Subcutaneous adipose tissue (tissue), 4 donors: ENCODE results near the gene TMEM14A. TPM values are rescaled to one million over a fixed set of nuclear protein-coding genes. Genes with fewer than 3 reads are reported as not detected.

Experiments used
- CTCF ChIP-seq: fragments of 450-650 bp; IDR thresholded peaks from one replicate; pipeline ENCODE4 v1.5.1; 2016; ENCODE audit warnings: low read depth, mild to moderate bottlenecking, control low read depth, antibody characterized with exemption, moderate library complexity
- total RNA-seq, 4 donors: library from RNA; depleted of rRNA; stranded (reverse); fragments of >200 nt; gene quantifications; one replicate each; pipeline ENCODE4 v1.1.0, GENCODE V29; 2016

TMEM14A gene
- total RNA-seq, 4 donors from 2014 or later, result 12.6 to 26.9 (median 19.7) TPM

DNA sequence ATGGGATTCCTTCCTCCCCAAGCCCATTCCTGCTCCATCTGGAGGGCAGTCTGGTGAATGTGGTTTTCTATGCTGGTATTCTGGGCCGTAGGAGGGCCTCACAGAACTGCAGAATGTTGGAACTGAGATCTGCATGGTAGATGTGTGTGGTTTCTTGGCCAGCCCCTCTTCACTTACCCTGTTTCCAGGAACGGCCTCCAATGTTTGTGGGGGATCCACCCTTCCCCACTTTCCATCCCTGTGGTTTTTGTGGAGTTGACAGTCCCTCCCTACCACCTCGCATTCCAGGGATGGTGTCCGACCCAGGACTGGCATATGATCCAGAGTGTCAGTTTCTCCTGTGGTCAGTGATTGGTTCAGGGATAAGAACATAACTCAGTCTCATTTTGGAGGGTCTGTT lies 26.7 kb upstream of the TMEM14A start:
- TF ChIP-seq CTCF, result no peak

GRCh38 chr6:52645976-52646375 lies 24.9 kb upstream of the TMEM14A start:
- no peak for TF ChIP-seq CTCF

DNA sequence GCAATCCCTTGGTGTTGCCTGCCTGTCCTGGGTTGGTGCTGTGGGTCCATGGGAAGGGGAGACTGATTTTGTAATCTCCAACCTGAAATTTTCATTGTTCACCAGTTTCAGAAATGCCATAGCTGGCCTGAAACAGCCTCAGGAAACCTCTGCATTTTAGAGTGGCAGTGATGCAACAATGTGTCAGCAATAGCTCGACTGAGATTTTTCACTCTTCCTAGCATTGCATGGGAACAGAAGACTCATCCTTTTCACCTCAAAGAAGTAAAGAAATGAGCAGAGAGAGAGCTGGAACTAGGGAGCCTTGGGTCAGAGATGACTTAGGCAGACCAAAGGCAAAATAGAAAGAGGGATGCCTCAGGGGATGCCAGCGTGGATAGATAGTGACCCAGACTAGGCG lies 23.7 kb upstream of the TMEM14A start:
- no peak for TF ChIP-seq CTCF

DNA sequence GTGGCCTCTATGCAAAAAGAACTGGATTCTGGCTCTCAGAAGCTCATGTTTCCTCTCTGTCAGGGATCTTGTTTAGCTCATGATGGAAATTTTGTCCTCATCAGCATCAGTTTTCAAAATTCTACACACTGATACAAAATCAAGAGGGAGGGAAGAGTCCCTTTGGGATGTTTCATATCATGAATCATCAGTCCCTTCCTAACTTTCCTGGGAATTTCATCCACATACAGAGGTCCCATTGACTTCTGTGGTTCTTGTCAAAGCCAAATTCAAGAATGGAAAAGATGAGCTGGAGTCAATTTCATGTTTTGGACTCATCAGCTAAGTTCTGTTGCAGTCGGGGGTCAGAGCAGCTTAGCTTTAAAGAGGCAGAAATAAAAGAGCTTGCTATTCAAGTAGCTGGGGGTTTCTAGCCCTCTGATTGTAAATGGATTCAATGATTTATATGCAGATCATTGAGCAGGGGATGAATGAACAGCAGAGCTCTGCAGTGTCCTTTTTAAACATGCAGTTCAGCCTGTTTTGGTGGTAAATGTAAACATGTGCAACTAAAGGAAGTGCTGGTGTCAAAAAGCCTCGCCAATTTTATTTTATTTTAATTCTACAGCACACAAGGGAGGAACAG lies 21.3 kb upstream of the TMEM14A start:
- TF ChIP-seq CTCF, result no peak

- no peak for TF ChIP-seq CTCF
These were observed 20.0 kb upstream of the TMEM14A start for GRCh38 chr6:52650941-52651340.

DNA sequence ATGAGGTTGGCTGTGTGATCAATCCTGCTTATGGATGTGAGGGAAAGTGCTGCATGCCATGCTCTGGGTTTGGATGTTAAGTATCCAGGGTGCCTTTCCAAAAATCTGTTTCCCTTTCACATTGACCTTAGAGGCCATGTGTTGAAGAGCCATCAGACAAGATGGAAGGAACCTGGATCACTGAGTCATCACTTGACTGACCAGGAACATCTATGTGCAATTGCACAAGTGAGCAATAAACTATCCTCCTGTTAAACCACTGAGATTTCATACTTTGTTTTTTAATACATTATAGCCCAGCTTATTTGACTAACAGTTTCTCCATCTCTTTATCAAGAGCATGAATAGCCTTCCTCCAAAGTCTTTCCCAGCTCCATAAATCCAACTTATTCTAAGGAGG lies 17.8 kb upstream of the TMEM14A start:
- TF ChIP-seq CTCF, result no peak

GRCh38 chr6:52654007-52654406 lies 16.9 kb upstream of the TMEM14A start:
- no peak for TF ChIP-seq CTCF

- TF ChIP-seq CTCF, result no peak
These were observed 16.3 kb upstream of the TMEM14A start for GRCh38 chr6:52654592-52654991.
